Raji (cell line): Measurements from ENCODE around the gene ATF6.

Source experiments
- POLR2A ChIP-seq: IDR thresholded peaks from 2 replicates; pipeline ENCODE4 v1.6.1; 2011; ENCODE audit warnings: low read depth, low read length, control low read depth; ENCODE audit not compliant: insufficient read depth

The ATF6 gene, protein sequence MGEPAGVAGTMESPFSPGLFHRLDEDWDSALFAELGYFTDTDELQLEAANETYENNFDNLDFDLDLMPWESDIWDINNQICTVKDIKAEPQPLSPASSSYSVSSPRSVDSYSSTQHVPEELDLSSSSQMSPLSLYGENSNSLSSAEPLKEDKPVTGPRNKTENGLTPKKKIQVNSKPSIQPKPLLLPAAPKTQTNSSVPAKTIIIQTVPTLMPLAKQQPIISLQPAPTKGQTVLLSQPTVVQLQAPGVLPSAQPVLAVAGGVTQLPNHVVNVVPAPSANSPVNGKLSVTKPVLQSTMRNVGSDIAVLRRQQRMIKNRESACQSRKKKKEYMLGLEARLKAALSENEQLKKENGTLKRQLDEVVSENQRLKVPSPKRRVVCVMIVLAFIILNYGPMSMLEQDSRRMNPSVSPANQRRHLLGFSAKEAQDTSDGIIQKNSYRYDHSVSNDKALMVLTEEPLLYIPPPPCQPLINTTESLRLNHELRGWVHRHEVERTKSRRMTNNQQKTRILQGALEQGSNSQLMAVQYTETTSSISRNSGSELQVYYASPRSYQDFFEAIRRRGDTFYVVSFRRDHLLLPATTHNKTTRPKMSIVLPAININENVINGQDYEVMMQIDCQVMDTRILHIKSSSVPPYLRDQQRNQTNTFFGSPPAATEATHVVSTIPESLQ

GRCh38 chr1:161766102-161766981 is at the start of gene ATF6:
Gene ATF6 (plus strand): TSS chr1:161766320. CDS start chr1:161766361, 41 bp downstream.
- peak; percentile 63 for TF ChIP-seq POLR2A

- no peak; the same call in 1 of the 2 replicates for TF ChIP-seq POLR2A
Measured at GRCh38 chr1:161718559-161719324, 47.4 kb upstream of the ATF6 start.

DNA sequence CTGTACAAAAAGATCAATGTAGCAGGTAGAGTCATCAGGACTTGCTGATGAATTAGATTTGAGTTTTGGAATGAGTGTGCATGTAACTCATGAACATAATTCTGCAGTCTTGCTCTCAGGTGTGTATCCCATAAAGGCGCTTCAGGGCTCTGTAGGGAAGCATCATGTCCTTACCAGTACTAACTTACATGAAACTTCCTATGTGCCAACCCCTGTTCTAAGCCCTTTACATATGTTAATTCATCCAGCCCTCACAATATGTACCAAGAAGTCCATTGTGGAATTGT is 46.9 kb upstream of the ATF6 start:
- no peak for TF ChIP-seq POLR2A

- TF ChIP-seq POLR2A: peak; percentile 25; the same call in 1 of the 2 replicates
Measured at GRCh38 chr1:161720422-161720821, 45.7 kb upstream of the ATF6 start.

- 0 out of 2 replicates have a peak, but pooled peaks have one; percentile 12 for TF ChIP-seq POLR2A
Measured at GRCh38 chr1:161720956-161721737, 45.0 kb upstream of the ATF6 start, which contains the start of gene FCRLB. Gene FCRLB (plus strand): TSS chr1:161721544. CDS start chr1:161722673, 1,129 bp downstream.

DNA sequence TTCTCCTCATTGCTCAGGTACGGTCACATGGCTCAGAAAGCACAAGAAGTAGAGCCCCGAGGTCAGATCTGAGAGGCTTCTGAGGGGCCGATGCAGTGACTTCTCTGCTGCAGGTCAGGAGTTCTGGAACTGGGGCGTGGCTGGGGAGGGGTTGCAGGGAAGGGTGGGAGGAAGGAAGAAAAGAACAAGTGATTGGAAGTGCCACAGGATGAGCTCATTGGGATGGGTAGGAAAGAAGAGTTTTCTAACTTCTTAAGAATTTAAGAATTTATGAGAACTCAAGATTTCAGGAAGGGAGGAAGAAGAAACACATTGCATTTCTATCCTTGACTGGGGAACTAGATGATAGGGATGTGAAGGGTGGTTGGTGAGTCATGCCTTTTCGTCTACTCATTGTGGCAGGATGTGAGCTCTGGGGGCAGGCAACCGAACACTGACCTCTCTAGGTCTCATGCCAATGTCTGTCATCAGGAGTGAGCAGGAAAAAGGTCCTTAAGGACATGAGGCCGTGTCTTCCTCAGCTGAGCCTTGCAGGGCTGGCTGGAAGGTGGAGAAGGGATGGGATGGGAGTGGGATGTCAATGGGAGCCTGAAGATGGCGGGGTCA is 44.3 kb upstream of the ATF6 start:
- TF ChIP-seq POLR2A: no peak

DNA sequence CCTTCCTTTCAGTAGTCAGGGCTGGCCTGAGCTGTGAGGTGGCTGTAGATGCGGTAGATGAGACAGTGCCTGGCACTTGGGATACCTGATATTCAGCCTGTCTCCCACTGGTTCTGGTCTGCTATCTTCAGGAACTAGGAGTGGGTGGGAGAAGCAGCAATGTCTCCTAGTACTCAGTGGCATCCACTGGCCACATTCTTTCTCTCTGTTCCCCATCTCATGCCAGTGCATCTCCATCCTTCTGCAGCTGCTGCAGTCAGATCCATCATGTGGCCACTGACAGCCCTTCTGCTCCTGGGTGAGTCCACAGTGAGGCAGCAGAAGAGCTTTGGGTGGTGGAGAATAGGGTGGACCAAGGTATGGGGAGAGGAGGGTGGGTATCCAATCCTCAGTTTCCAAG is 43.7 kb upstream of the ATF6 start:
- no peak for TF ChIP-seq POLR2A

DNA sequence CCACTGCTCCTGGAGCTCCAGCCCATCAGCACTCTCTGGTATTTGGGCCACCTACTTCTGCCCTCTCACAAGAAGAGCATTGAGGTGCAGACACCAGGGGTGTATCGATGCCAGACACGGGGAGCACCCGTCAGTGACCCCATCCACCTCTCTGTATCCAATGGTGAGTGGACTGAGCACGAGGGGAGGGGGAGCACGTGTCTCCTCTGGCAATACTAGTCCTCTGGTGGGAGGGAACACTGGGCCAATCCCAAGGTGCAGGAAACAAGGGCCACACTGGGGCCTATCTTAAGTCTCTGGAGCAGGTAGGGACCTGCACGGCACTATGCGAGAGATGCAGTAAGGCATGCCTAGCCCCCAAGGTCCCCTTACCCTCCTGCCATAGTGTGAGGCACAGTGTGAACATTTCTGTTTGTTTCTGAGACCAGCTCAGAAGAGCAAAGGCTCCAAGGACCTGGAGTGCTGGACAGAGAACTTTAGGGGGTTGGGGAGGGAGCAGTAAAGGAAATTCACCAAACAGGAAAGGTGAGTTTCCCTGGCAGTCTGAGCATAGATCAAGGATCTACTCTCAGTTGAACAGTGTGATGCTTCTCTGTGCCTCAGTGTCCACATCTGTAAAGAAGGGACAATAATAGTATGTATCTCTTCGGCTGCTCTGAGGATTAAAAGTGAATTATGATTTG is 42.5 kb upstream of the ATF6 start:
- TF ChIP-seq POLR2A: no peak

DNA sequence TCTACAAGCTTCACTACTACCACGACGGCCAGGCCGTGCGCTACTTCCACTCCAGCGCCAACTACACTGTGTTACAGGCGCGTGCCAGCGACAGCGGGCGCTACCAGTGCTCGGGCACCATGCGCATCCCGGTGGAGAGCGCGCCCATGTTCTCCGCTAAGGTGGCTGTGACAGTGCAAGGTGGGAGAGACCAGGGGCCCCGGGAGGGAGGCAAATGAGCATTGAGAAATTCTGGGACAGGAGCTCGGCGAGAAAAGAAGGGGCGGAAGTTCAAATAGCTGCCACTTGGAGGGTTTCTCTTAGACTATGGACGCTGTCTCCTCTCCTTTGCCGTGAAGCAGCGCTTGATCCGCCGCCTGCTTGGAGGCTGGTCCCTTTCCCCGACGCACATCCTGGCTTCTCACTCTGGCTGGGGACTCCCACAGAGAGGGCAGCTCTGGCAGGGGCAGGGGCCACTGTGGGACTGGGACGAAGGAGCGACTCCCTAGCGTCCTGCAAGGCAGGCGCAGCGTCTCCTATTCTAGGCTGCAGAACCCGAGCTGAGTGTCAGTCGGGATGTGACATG is 40.1 kb upstream of the ATF6 start:
- peak; percentile 47; the same call in 1 of the 2 replicates for TF ChIP-seq POLR2A

GRCh38 chr1:161726473-161727255 is 39.5 kb upstream of the ATF6 start:
- TF ChIP-seq POLR2A: peak; percentile 97

GRCh38 chr1:161727256-161727924 is 38.7 kb upstream of the ATF6 start:
- no peak for TF ChIP-seq POLR2A

- TF ChIP-seq POLR2A: no peak
Measured at GRCh38 chr1:161728376-161729226, 37.5 kb upstream of the ATF6 start.
